H1 (cell line): Measurements from ENCODE around the gene SRMS. TPM values are rescaled to one million over a fixed set of nuclear protein-coding genes. Genes with fewer than 3 reads are reported as not detected.

ENCODE experiments used
- CTCF ChIA-PET: fragments of 300-600 bp; sonication (Branson Sonifier 250); formaldehyde crosslinking; loops from one replicate; lab custom pipeline; 2021; ENCODE audit not compliant: partially characterized antibody; lab: Charles Lee
- POLR2A ChIA-PET: fragments of 300-600 bp; sonication (Branson Sonifier 250); formaldehyde crosslinking; loops from one replicate; lab custom pipeline; 2021; ENCODE audit warnings: inconsistent platforms; ENCODE audit not compliant: partially characterized antibody; lab: Charles Lee
- DNase-seq, 2 experiments: peaks; one replicate each; pipeline versions ENCODE4 v3.0.0 to v3.0.0-alpha.2; 2010 to 2022; ENCODE audit warnings: low spot score in 2 of 2, low read depth in 1 of 2, mixed read lengths in 1 of 2
- FAIRE-seq: peaks from 2 replicates; lab custom pipeline; 2011; peaks lifted over from hg19 to GRCh38; lab: Jason Lieb, UNC
- H2AFZ ChIP-seq: 2 replicates; pipeline ENCODE4 v1.8.1; 2012; ENCODE audit warnings: low read length, inconsistent platforms
- H2AK5ac ChIP-seq: 2 replicates; pipeline ENCODE4 v1.6.1; 2013; ENCODE audit warnings: low read depth, low read length
- H2BK120ac ChIP-seq: replicated peaks from 2 replicates; pipeline ENCODE3; 2013; ENCODE audit warnings: low read depth, low read length, inconsistent platforms
- H2BK12ac ChIP-seq: 2 replicates; pipeline ENCODE4 v1.6.1; 2013; ENCODE audit warnings: low read depth, low read length
- H2BK15ac ChIP-seq: 2 replicates; pipeline ENCODE4 v1.6.1; 2013; ENCODE audit warnings: low read length
- H2BK20ac ChIP-seq: 2 replicates; pipeline ENCODE4 v1.6.1; 2013; ENCODE audit warnings: low read length
- H2BK5ac ChIP-seq: 2 replicates; pipeline ENCODE4 v1.6.1; 2013; ENCODE audit warnings: low read depth, low read length
- H3K14ac ChIP-seq: 2 replicates; pipeline ENCODE4 v1.6.1; 2013; ENCODE audit warnings: inconsistent platforms; ENCODE audit not compliant: insufficient read length
- H3K18ac ChIP-seq: 2 replicates; pipeline ENCODE4 v1.6.1; 2013; ENCODE audit warnings: low read length; ENCODE audit errors: extremely low read depth
- H3K23ac ChIP-seq: 2 replicates; pipeline ENCODE4 v1.6.1; 2013; ENCODE audit warnings: inconsistent platforms; ENCODE audit not compliant: insufficient read length
- H3K23me2 ChIP-seq: 2 replicates; pipeline ENCODE4 v1.6.1; 2013; ENCODE audit warnings: low read depth, low read length
- H3K27ac ChIP-seq: 2 replicates; pipeline ENCODE4 v1.6.1; 2011; ENCODE audit warnings: low read depth, low read length, inconsistent platforms
- H3K27me3 ChIP-seq, 4 experiments: replicated peaks in 1 of 4; 1 replicate in 1 of 4; 2 replicates in 3 of 4; pipeline versions ENCODE4 v1.6.1 to v1.8.1; 2011 to 2013; ENCODE audit warnings: low read length in 3 of 4, mild to moderate bottlenecking in 3 of 4, inconsistent platforms in 2 of 4, mixed read lengths in 2 of 4, moderate library complexity in 1 of 4; ENCODE audit not compliant: control insufficient read depth in 3 of 4, insufficient read depth in 3 of 4; ENCODE audit errors: extremely low read depth in 1 of 4
- H3K36me3 ChIP-seq, 4 experiments: 2 replicates each; pipeline versions ENCODE4 v1.6.1 to v1.8.1; 2011 to 2013; ENCODE audit warnings: mild to moderate bottlenecking in 4 of 4, low read length in 3 of 4, moderate library complexity in 2 of 4, control low read depth in 1 of 4, inconsistent platforms in 1 of 4; ENCODE audit not compliant: insufficient read depth in 4 of 4, control insufficient read depth in 2 of 4
- H3K4ac ChIP-seq: replicated peaks from 2 replicates; pipeline ENCODE3; 2013; ENCODE audit warnings: low read length, low read depth, mixed read lengths, inconsistent platforms; ENCODE audit not compliant: insufficient read length
- H3K4me1 ChIP-seq, 4 experiments: replicated peaks in 1 of 4; 1 replicate in 1 of 4; 2 replicates in 3 of 4; pipeline versions ENCODE4 v1.6.1 to v1.8.1; 2011 to 2013; ENCODE audit warnings: low read length in 3 of 4, inconsistent platforms in 2 of 4, mixed read lengths in 1 of 4; ENCODE audit not compliant: insufficient read depth in 4 of 4, control insufficient read depth in 3 of 4
- H3K4me2 ChIP-seq, 2 experiments: 2 replicates each; pipeline versions ENCODE4 v1.6.1 to v1.8.1; 2011 to 2013; ENCODE audit warnings: low read depth in 2 of 2, low read length in 2 of 2, control low read depth in 1 of 2, inconsistent platforms in 1 of 2, mild to moderate bottlenecking in 1 of 2; ENCODE audit not compliant: insufficient read depth in 1 of 2
- H3K4me3 ChIP-seq, 4 experiments: fragments of 200-600, 300-600 bp in 1 of 4; sonication (generic), shearing (Covaris generic), sonication (Bioruptor Twin) in 1 of 4; 2 replicates each; pipeline versions ENCODE4 v1.5.1 to v1.8.1; 2011 to 2016; ENCODE audit warnings: low read length in 4 of 4, low read depth in 3 of 4, control low read depth in 2 of 4, inconsistent platforms in 2 of 4, mild to moderate bottlenecking in 2 of 4, mixed read lengths in 1 of 4, moderate library complexity in 1 of 4; ENCODE audit not compliant: insufficient read depth in 2 of 4; ENCODE audit errors: extremely low read depth in 1 of 4
- H3K56ac ChIP-seq: replicated peaks from 2 replicates; pipeline ENCODE3; 2013; ENCODE audit warnings: low read depth, mild to moderate bottlenecking, mixed read lengths, low read length, inconsistent platforms; ENCODE audit not compliant: insufficient read length
- H3K79me1 ChIP-seq: 2 replicates; pipeline ENCODE4 v1.6.1; 2013; ENCODE audit warnings: low read depth, low read length, control low read depth
- H3K79me2 ChIP-seq, 2 experiments: 2 replicates each; pipeline versions ENCODE4 v1.6.1 to v1.8.1; 2012 to 2013; ENCODE audit warnings: low read length in 2 of 2, mild to moderate bottlenecking in 2 of 2, inconsistent platforms in 1 of 2; ENCODE audit not compliant: insufficient read depth in 2 of 2, control insufficient read depth in 1 of 2
- H3K9ac ChIP-seq, 4 experiments: replicated peaks in 1 of 4; 1 replicate in 1 of 4; 2 replicates in 3 of 4; pipeline versions ENCODE4 v1.6.1 to v1.8.1; 2011 to 2013; ENCODE audit warnings: low read depth in 3 of 4, low read length in 3 of 4, control low read depth in 2 of 4, mild to moderate bottlenecking in 2 of 4, moderate library complexity in 2 of 4, inconsistent platforms in 1 of 4; ENCODE audit errors: extremely low read depth in 1 of 4
- H3K9me3 ChIP-seq, 2 experiments: 2 replicates each; pipeline versions ENCODE4 v1.6.1 to v1.8.1; 2012 to 2013; ENCODE audit warnings: mild to moderate bottlenecking in 2 of 2, moderate library complexity in 2 of 2, control low read depth in 1 of 2, inconsistent platforms in 1 of 2, low read depth in 1 of 2, low read length in 1 of 2, mixed read lengths in 1 of 2; ENCODE audit not compliant: insufficient read depth in 2 of 2
- H4K20me1 ChIP-seq, 2 experiments: replicated peaks in 1 of 2; 2 replicates each; pipeline versions ENCODE3 to v1.8.1; 2011 to 2013; ENCODE audit warnings: inconsistent platforms in 2 of 2, low read length in 2 of 2, mild to moderate bottlenecking in 1 of 2; ENCODE audit not compliant: insufficient read depth in 2 of 2, control insufficient read depth in 1 of 2
- H4K5ac ChIP-seq: 2 replicates; pipeline ENCODE4 v1.6.1; 2013; ENCODE audit warnings: low read length, low read depth, mixed read lengths, inconsistent platforms; ENCODE audit not compliant: insufficient read length
- H4K8ac ChIP-seq: 2 replicates; pipeline ENCODE4 v1.8.0; 2013; ENCODE audit warnings: mild to moderate bottlenecking, moderate library complexity, low read length, inconsistent platforms; ENCODE audit not compliant: insufficient read depth; ENCODE audit errors: extremely low read depth
- H4K91ac ChIP-seq: replicated peaks from 2 replicates; pipeline ENCODE3; 2013; ENCODE audit warnings: low read length, mixed read lengths, inconsistent platforms; ENCODE audit not compliant: insufficient read length
- CTCF ChIP-seq, 3 experiments: IDR thresholded peaks; 1 replicate in 2 of 3; 2 replicates in 1 of 3; pipeline versions ENCODE4 v1.5.1 to v1.6.1; 2011; ENCODE audit warnings: low read length in 3 of 3, mild to moderate bottlenecking in 3 of 3, inconsistent platforms in 2 of 3, low read depth in 1 of 3, moderate library complexity in 1 of 3; ENCODE audit not compliant: insufficient read depth in 1 of 3; ENCODE audit errors: control extremely low read depth in 1 of 3
- TEAD4 ChIP-seq: IDR thresholded peaks from 2 replicates; pipeline ENCODE4 v1.6.1; 2012; ENCODE audit warnings: low read depth, low read length, inconsistent platforms, mixed read lengths
- WGBS, 2 experiments: shearing (Covaris generic) in 1 of 2; methylation state at CpG; one replicate each; pipeline versions ENCODE4 v1.1.6 to v1.1.7; 2013 to 2015; ENCODE audit warnings: low lambda C conversion rate in 2 of 2, mixed read lengths in 2 of 2, inconsistent platforms in 1 of 2, low coverage in 1 of 2, missing lambda C conversion rate in 1 of 2; ENCODE audit not compliant: insufficient replicate concordance in 2 of 2, insufficient coverage in 1 of 2, insufficient read length in 1 of 2; ENCODE audit errors: extremely low coverage in 1 of 2, missing lambda C conversion rate in 1 of 2; 5-methylcytosine and 5-hydroxymethylcytosine counted together
- polyA plus RNA-seq, 7 experiments: library from polyadenylated mRNA; depleted of rRNA in 3 of 7; stranded (reverse) in 5 of 7; unstranded in 2 of 7; fragments of >200 nt in 5 of 7; fragments of 200-250 nt in 2 of 7; gene quantifications; 1 replicate in 5 of 7; 2 replicates in 1 of 7; 4 replicates in 1 of 7; pipeline versions ENCODE4 v1.2.1 to v1.2.3, GENCODE V29; 2011 to 2013; ENCODE audit warnings: missing spikeins in 2 of 7, mixed read lengths in 2 of 7
- total RNA-seq: library from RNA; stranded (reverse); fragmentation: NEBNext Ultra II Directional; extraction: Animal tissue kit (Norgen Biotek cat#: 25700); gene quantifications from 2 replicates; pipeline ENCODE4 v1.2.1, GENCODE V29; 2021

The SRMS gene
- total and polyA plus RNA-seq, 2 of the 8 experiments (the other 6 are each of a cell fraction or from before 2014, with no cell fraction given), result 0.39 to 0.76 TPM

- Histone ChIP-seq H2BK5ac (no peak overlapping the region), H4K20me1 (peaks cover 0 to 18% of the 10 kb centered on the region in 2 experiments), H2BK15ac (no peak overlapping the region), H4K8ac (no peak overlapping the region; the same call in 1 of the 2 replicates), H3K27ac (no peak overlapping the region), H3K4me2 (no peak overlapping the region), H2AK5ac (no peak overlapping the region; the same call in 1 of the 2 replicates), H3K18ac (no peak overlapping the region), H2AFZ (no peak overlapping the region), H3K4me1 (peaks cover 0 to 20% (median 10%) of the 10 kb centered on the region in 4 experiments; a peak in 5 of 7 replicates), H3K4me3 (no peak overlapping the region), H2BK20ac (no peak overlapping the region), H3K79me1 (peaks cover 4% of the 10 kb centered on the region; the same call in 1 of the 2 replicates), H3K9ac (no peak overlapping the region), H3K36me3 (peaks cover 0 to 7% (median 0%) of the 10 kb centered on the region in 4 experiments; a peak in 1 of 8 replicates), H2BK12ac (no peak overlapping the region; the same call in 1 of the 2 replicates), H3K4ac (no peak overlapping the region), H4K91ac (peak overlapping the region; percentile 6), H3K79me2 (peaks cover 0 to 4% of the 10 kb centered on the region in 2 experiments; a peak in 1 of 4 replicates), H3K27me3 (peaks cover 0 to 6% (median under 1%) of the 10 kb centered on the region in 4 experiments; a peak in 3 of 7 replicates), H3K23ac (no peak overlapping the region), H3K23me2 (peaks cover 17% of the 10 kb centered on the region; the same call in 1 of the 2 replicates), H3K56ac (no peak overlapping the region), H3K9me3 (no peaks in the 10 kb centered on the region), H4K5ac (no peak overlapping the region), H2BK120ac (no peak overlapping the region), H3K14ac (no peak overlapping the region)
- DNase-seq (no peak), FAIRE-seq (no peak)
- peak in 1 of 3 experiments; percentile 2; a peak in 1 of 4 replicates for TF ChIP-seq CTCF (IDR thresholded peaks at IDR 0.05; ENCODE audit: control extremely low read depth in 1 of 3, insufficient read depth in 1 of 3, low read depth in 1 of 3, low read length in 3 of 3)
- no peak for TF ChIP-seq TEAD4
- WGBS, 2 experiments, result 90% methylated on average over 29 of the region's 32 CpGs; no CpG with 5 or more reads in 1 of the 2 experiments
- POLR2A ChIA-PET, result interaction anchor here (1.5 to 2.4 kb wide), 2 partner anchors 12 to 124 kb away, joined by 5 to 8 read pairs; no protein-coding TSS in a partner anchor
- CTCF ChIA-PET, result interaction anchor here (0.7 to 3.0 kb wide), 11 partner anchors 9 to 76 kb away, joined by 3 to 31 read pairs (median 3); partner anchors contain the start of gene PTK6
Measured at GRCh38 chr20:63517376-63518309, 29.9 kb downstream of the SRMS start.
